ENCODE data around the gene NDFIP2. TPM values are rescaled to one million over a fixed set of nuclear protein-coding genes. Genes with fewer than 3 reads are reported as not detected.

The NDFIP2 gene
- total RNA-seq, 1 experiment from 2014 or later, result 81.6 TPM

DNA sequence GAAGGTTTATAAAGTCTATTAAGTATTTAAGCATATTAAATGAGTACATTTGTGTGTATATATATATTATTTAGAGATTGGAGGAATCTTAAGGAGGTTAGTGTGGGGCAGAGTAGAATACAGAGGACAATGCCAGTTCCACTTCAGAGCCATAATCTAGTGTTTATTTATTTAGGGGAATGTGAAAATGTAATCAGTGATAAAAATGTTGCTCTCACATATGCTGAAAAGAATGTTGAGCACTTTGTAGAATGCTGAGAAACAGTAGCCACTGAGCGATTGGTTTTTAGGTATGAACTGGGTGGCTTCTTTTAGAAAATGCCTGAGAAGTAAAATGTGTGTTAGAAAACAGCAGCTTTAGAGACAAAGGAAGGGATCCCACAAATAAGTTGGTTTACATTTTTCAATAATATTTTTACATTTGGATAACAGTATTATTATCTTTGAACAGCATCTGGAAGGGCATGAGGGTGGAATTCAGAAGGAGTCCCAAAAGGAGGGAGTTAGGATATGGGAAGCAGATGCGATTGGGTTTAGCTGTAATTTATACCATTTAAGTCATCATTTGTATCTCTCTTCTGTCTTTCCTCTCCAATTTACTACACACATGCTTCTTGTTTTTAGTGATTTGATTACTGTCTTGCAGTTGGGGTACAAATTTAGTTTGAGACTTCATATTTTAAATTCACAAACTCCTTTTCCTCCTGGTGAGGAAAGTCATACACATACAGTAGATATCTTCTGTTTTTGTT lies 68.6 kb downstream of the NDFIP2 start:
- Mint-ChIP-seq H3K27me3 (ENCODE audit: insufficient read depth, unreplicated experiment) (no peaks in the 10 kb centered on the region), H3K4me3 (ENCODE audit: unreplicated experiment) (no peak overlapping the region), H3K9me3 (ENCODE audit: unreplicated experiment) (no peaks in the 10 kb centered on the region), H3K36me3 (ENCODE audit: insufficient read depth, unreplicated experiment) (peaks cover 16% of the 10 kb centered on the region), H3K4me1 (ENCODE audit: insufficient read depth, unreplicated experiment) (peaks cover 7% of the 10 kb centered on the region), H3K27ac (ENCODE audit: low read depth, unreplicated experiment) (peak overlapping the region; percentile 79)
- TF ChIP-seq, protein P1, sequence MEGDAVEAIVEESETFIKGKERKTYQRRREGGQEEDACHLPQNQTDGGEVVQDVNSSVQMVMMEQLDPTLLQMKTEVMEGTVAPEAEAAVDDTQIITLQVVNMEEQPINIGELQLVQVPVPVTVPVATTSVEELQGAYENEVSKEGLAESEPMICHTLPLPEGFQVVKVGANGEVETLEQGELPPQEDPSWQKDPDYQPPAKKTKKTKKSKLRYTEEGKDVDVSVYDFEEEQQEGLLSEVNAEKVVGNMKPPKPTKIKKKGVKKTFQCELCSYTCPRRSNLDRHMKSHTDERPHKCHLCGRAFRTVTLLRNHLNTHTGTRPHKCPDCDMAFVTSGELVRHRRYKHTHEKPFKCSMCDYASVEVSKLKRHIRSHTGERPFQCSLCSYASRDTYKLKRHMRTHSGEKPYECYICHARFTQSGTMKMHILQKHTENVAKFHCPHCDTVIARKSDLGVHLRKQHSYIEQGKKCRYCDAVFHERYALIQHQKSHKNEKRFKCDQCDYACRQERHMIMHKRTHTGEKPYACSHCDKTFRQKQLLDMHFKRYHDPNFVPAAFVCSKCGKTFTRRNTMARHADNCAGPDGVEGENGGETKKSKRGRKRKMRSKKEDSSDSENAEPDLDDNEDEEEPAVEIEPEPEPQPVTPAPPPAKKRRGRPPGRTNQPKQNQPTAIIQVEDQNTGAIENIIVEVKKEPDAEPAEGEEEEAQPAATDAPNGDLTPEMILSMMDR (IDR thresholded peaks at IDR 0.05; ENCODE audit: unreplicated experiment), result no peak
- ChIA-PET POLR2A (interaction anchor here (1.1 kb wide), 1 partner anchor 790 kb away, joined by 3 read pairs; no protein-coding TSS in a partner anchor), CTCF (interaction anchor here (0.7 to 2.4 kb wide), 9 partner anchors 9 to 832 kb away, joined by 3 to 7 read pairs (median 4); no protein-coding TSS in a partner anchor)
- intact Hi-C loops (cut with micrococcal nuclease), result loop anchor here (1.0 to 10.0 kb wide), 4 partner anchors 128 to 1468 kb away; partner anchors contain the start of gene SPRY2
- DNase-seq (ENCODE audit: unreplicated experiment), result no peak
- BruUV-seq (replicated peaks), result no TSS peak

GRCh38 chr13:79557666-79558065 lies 76.7 kb downstream of the NDFIP2 start:
- Mint-ChIP-seq H3K9me3 (ENCODE audit: unreplicated experiment) (peaks cover 23% of the 10 kb centered on the region), H3K27ac (ENCODE audit: low read depth, unreplicated experiment) (no peak overlapping the region), H3K36me3 (ENCODE audit: insufficient read depth, unreplicated experiment) (peaks cover 63% of the 10 kb centered on the region), H3K4me3 (ENCODE audit: unreplicated experiment) (no peak overlapping the region), H3K4me1 (ENCODE audit: insufficient read depth, unreplicated experiment) (no peaks in the 10 kb centered on the region), H3K27me3 (ENCODE audit: insufficient read depth, unreplicated experiment) (no peaks in the 10 kb centered on the region)
- BruUV-seq (replicated peaks), result no TSS peak
- DNase-seq (ENCODE audit: unreplicated experiment), result no peak
- intact Hi-C loops (cut with micrococcal nuclease), result no loop called here
- ChIA-PET CTCF (no interaction called here), POLR2A (no interaction called here)
- TF ChIP-seq, protein P1 (IDR thresholded peaks at IDR 0.05; ENCODE audit: unreplicated experiment), result no peak

DNA sequence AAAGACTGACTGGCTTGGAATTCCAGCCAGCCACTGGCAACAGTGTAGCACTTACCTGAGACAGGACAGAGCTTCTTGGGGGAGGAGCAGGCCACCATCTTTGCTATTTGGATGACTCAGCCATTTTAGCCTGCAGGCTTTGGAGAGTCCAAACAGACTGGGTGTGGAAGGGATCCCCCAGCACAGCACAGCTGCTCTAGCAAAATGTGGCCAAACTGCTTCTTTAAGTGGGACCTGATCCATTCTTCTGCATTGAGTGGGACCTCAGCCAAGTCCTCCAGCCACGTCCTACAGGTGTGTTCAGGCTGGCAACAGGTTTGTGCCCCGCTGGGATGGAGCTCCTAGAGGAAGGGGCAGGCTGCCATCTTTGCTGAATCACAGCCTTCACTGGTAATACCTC lies 80.0 kb downstream of the NDFIP2 start:
- peak; percentile 21 for DNase-seq (ENCODE audit: unreplicated experiment)
- H3K27ac Mint-ChIP-seq (ENCODE audit: low read depth, unreplicated experiment), result no peak overlapping the region
- H3K27me3 Mint-ChIP-seq (ENCODE audit: insufficient read depth, unreplicated experiment), result no peaks in the 10 kb centered on the region
- ChIA-PET CTCF (interaction anchor here (1.0 to 1.3 kb wide), 4 partner anchors 12 to 67 kb away, joined by 4 read pairs; no protein-coding TSS in a partner anchor), POLR2A (interaction anchor here (0.7 to 1.8 kb wide), 6 partner anchors 17 to 137 kb away, joined by 3 to 5 read pairs (median 3); no protein-coding TSS in a partner anchor)
- peaks cover 53% of the 10 kb centered on the region for H3K36me3 Mint-ChIP-seq (ENCODE audit: insufficient read depth, unreplicated experiment)
- H3K4me1 Mint-ChIP-seq (ENCODE audit: insufficient read depth, unreplicated experiment), result no peaks in the 10 kb centered on the region
- TF ChIP-seq, protein P1 (IDR thresholded peaks at IDR 0.05; ENCODE audit: unreplicated experiment), result no peak
- intact Hi-C loops (cut with micrococcal nuclease), result loop anchor here (10.0 kb wide), 1 partner anchor 64 kb away; no protein-coding TSS in a partner anchor
- BruUV-seq (replicated peaks), result no TSS peak
- H3K4me3 Mint-ChIP-seq (ENCODE audit: unreplicated experiment), result no peak overlapping the region
- peaks cover 47% of the 10 kb centered on the region for H3K9me3 Mint-ChIP-seq (ENCODE audit: unreplicated experiment)

DNA sequence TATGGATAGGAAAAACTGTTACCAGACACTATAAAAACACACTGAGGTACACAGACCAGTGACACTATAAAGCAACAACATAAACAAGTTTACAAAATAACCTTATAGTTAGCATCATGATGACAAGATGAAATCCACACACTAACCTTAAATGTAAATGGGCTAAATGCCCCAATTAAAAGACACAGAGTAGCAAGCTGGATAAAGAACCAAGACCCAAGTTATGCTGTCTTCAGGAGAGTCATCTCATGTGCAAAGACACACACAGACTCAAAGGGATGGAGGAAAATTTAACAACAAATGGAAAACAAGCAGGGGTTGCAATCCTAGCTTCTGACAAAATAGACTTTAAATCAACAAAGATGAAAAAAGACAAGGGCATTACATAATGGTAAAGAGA lies 81.6 kb downstream of the NDFIP2 start:
- peaks cover 50% of the 10 kb centered on the region for H3K36me3 Mint-ChIP-seq (ENCODE audit: insufficient read depth, unreplicated experiment)
- no TSS peak for BruUV-seq (replicated peaks)
- H3K4me1 Mint-ChIP-seq (ENCODE audit: insufficient read depth, unreplicated experiment), result no peaks in the 10 kb centered on the region
- no peak overlapping the region for H3K27ac Mint-ChIP-seq (ENCODE audit: low read depth, unreplicated experiment)
- TF ChIP-seq, protein P1 (IDR thresholded peaks at IDR 0.05; ENCODE audit: unreplicated experiment), result no peak
- intact Hi-C loops (cut with micrococcal nuclease), result loop anchor here (10.0 kb wide), 1 partner anchor 62 kb away; no protein-coding TSS in a partner anchor
- peaks cover 44% of the 10 kb centered on the region for H3K9me3 Mint-ChIP-seq (ENCODE audit: unreplicated experiment)
- no peak overlapping the region for H3K4me3 Mint-ChIP-seq (ENCODE audit: unreplicated experiment)
- no peak for DNase-seq (ENCODE audit: unreplicated experiment)
- POLR2A ChIA-PET, result interaction anchor here (1.2 to 1.6 kb wide), 3 partner anchors 43 to 426 kb away, joined by 3 to 5 read pairs (median 4); partner anchors contain the start of gene RBM26
- CTCF ChIA-PET, result interaction anchor here (0.9 kb wide), 1 partner anchor 787 kb away, joined by 3 read pairs; no protein-coding TSS in a partner anchor
- H3K27me3 Mint-ChIP-seq (ENCODE audit: insufficient read depth, unreplicated experiment), result no peaks in the 10 kb centered on the region
